ENCODE results near the gene LRPAP1. TPM values are rescaled to one million over a fixed set of nuclear protein-coding genes. Genes with fewer than 3 reads are reported as not detected.

Gene LRPAP1
- total RNA-seq, 1 experiment from 2014 or later, result 113 TPM

DNA sequence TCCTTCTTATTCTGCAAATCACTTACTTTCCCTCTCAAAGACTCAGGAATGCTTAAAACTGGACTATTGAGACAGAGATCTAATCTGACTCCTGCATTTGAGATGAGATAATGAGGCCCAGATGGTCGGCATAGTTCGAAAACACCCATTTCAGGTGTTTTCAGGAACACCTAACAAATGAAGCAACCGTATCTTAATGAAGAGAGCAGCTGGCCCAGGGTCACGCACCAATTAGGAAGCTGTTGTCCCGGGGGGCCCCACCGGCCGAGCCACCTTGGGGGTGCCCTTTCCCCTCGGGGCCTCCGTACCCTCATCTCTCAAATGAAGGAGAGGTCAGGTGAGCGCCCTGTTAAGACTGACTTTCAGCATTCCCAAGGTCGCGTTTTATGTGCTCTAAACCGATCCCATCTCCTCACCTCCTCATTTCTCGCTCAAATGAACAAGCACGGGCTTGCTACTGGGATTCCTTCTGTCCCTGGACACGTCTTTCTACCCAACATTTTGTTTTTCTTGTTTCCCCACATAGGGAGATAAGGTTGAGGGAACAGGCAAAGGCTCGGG is 824 bp downstream of the LRPAP1 start:
- no peak for DNase-seq (ENCODE audit: low read depth)

DNA sequence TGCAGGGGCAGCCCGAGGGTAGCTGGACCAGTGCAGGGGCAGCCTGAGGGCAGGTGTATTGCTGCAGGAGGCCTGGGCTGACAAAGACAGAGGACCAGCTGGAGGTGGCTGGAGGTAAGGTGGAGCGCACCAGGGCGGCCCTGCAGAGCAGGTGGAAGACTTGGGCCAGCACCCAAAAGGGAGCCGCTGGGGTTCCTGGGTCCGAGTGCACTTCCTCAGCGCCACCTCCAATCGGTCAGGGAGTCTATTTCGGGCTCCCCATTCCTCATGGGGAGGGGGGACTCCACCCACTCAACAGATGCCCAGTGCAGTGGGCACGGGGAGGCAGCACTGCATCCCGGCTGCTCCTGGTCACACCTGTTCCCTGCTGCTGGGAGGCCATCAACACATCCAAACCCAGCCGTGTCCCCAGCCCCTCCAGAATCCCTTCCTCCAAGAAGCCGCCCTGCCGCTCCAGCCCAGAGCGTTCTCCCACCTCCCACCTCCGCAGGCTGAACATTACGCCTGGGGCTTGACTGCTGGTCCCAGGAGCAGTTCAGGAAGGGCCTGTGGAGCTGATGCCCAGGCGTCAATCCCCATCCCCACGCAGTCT is 1.5 kb downstream of the LRPAP1 start:
- no peak for DNase-seq (ENCODE audit: low read depth)

DNA sequence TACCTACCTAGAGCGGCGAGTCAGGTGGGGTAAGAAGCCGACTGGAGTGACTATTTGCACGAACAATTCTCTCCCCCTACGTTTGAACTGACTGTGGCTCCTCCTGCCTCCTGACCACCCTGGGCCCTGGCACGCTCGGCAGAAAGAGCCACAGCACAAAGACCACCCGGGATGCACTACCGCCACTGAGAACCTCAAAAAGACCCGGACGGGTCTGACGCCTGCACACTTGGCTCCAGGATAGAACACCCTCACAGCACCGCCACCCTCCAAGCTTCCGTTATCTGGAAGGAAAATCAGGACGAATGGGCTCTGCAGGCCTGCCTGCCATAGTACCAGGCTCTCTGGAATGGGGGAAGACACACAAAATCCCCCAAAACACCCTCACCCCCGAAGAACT is 2.2 kb downstream of the LRPAP1 start:
- no peak for DNase-seq (ENCODE audit: low read depth)

DNA sequence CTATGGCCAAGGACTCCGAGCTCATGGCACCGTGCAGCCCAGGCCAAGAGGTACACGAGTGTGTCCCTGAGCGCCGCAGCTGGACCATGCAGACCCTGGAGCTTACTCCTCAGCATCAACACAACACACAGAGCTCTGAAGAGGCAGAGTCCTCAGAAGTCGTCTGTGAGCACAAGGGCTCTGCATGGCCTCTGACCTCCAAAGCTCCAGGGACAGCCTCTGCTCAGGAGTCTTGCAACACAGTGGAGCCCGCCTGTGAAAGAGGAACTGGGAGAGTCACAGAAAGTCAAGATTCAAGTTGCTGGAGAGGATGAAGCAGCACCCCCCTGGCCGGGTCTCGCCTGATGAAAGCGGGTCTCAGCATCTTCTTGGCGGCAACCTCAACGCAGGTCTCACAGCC is 2.9 kb downstream of the LRPAP1 start:
- no peak for DNase-seq (ENCODE audit: low read depth)

DNA sequence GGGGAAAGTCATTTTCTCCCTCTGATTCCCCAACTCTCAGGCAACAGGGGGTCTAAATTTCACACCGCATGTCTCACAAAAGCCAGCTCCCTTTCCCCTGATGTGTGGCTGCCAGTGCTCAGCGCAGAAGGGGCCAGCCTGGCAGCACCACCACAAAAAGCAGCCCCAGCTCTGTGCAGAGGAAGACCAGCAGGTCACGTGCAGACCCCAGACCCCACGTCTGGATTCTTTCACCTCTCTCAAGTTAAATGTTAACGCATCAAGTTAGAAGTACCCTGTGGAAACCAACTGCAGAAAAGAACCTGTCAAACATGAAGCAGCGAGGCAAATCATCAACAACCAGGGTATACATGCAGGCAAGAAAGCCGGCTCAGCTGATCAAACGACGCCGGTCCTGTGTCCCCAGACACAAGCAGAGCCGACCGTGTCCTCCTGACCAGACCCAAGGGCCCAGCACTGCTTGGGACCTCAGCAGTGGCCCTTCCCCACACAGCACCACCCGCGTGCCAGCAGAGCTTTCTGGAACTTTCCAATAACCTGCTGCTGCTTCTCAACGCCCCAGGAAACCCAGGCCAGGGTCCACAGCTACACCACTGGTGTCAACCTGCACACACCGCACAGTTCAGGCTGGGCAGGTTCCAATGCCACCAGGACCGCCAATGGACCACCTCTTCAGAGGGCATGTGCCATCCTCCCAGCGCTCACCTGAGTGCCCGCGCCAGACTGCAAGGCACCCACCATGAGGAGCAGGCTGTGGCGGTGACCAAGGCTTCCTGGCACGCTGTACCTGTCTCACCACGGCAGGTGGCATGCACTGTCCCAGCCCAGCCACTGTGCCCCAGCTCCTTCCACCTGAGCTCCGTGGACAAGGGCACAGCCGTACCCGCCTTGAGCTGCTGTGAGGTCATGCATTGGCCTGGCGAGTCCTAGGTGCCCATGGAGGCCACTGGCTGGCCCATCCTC is 4.0 kb downstream of the LRPAP1 start:
- DNase-seq (ENCODE audit: low read depth), result no peak

DNA sequence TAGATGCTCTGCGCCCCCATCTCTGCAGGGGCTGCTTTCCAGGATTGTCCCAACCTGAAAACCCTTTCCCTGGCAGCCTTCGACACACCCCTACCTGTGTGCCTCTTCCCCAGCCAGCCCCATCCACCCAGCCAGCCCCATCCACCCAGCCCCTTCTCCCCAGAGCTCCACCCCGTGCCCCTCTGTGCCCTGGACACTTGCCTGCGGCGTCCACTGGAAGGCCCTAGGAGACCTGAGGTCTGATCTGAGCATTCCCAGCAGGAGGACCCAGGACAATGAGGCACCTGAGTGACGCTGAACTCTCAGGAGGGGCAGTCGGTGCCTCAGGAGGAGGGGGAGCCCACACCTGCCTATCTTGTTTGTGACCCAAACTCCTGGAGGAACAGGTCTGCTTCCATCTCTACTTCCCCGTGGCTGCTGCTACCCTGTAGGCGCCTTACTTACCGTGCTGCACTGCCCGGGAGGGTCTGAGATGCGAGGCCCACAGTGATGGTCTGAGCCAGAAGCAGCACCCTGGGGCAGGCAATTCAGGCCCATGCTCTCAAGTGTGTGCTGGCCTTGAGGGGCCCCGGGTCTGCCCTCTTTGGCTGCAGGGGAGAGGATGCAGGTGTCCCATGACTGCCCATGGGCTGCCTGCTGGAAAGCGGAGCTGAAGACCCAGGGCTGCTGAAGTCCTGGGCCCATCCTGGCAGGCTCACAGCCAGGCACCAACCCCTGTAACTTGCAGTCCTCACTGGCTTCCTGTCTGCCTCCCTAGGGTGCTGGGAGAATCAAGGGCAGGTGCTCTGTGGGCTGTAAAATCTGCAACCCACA is 4.9 kb downstream of the LRPAP1 start:
- no peak for DNase-seq (ENCODE audit: low read depth)

DNA sequence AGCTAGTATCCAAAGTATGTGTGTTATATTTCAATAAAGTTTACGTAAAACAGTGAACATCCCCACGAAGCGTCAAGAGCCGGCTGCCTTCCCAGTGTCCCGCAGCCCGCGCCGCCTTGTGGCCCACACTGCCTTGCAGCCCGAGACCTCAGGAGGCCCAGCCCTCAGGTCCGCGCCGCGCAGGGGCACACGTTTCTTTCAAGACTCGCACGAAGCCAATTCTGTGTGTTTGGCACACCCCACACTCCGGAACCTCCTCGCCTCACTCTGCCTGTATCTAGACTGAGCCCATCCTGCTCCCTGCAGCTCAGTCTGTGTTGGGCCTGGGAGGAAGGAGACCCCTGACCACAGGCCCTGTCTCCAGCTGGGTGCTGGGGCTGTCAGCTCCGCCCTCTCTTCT is 5.8 kb downstream of the LRPAP1 start:
- DNase-seq (ENCODE audit: low read depth), result no peak

DNA sequence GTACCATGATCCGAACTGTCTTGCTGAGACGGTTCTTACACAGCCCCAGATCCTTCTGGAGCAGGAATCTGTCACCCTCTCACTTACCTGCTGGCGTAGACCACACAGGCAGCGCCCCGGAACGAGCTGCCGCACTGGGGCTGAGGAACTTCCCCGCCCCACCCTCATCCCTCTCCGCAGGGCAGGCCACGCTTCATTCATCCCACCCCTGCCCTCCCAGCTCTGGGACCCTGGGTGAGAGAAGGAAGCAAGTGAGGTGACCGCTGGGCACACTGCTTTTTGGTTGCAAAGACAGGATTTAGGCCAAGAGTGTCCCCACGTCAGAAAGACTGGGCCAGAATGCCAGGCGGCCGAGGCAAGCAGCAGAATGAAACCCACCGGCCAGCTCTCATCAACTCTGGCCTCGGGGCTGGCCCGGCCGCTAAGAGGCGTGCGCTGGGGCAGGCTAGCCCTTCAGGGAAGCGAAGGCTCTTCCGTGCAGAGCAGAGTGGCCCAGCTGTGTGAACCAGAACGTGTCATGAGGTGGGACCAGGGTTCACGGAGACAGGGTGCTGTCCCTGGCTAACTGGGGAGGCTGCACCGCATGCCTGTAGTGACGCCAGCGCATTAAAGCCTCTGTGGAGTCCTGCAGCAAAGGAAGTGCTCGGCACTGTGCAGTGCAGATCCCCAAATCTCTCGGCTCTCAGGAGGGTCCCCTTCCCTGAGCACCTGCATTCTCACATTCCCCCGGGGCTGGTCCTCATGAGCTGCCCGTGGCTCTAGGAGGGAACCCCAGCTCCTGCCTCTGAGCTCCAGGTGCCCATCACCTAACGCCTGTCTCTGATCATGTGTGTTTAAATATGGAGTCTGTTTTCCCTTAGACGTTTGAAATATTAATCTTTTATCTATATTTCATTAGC is 6.4 kb downstream of the LRPAP1 start:
- no peak for DNase-seq (ENCODE audit: low read depth)

DNA sequence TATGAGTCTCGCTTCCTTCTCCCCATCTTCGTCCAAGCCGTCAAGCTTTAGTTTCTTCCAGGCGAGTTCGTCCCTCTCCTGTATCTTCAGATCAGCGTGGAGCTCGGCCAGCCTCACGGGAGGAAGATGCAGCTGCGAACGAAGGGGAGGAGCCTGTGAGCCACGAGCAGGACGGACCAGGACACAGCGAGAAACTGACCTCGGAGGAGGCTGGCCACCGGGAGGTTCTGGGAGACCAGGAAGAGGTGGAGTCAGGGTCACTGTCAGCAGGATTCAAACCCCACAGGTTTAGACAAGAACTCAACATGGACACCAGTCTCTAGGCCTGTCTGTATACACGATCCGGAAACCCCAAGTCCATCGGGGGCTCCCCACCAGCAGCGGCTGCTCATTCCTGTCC is 7.3 kb downstream of the LRPAP1 start:
- DNase-seq (ENCODE audit: low read depth), result no peak

DNA sequence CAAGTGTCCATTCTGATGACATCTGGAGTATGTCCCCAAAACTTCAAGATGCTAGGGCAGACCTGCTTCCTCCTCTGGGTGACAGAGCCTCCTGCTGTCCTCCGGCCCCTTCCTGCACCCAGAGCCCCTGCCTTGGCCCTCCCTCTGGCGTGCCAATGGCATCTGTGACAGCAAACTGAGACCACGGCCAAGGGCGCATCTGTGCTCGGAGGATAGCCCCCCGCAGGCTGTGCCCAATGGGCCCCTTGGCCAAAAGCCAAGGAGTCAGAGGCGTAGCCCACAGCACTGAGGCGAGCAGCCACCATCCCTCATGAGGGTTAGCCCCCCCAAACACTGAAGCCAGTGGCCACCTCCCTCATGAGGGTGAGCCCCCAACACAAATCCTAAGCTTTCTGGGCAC is 7.9 kb downstream of the LRPAP1 start:
- DNase-seq (ENCODE audit: low read depth), result no peak

DNA sequence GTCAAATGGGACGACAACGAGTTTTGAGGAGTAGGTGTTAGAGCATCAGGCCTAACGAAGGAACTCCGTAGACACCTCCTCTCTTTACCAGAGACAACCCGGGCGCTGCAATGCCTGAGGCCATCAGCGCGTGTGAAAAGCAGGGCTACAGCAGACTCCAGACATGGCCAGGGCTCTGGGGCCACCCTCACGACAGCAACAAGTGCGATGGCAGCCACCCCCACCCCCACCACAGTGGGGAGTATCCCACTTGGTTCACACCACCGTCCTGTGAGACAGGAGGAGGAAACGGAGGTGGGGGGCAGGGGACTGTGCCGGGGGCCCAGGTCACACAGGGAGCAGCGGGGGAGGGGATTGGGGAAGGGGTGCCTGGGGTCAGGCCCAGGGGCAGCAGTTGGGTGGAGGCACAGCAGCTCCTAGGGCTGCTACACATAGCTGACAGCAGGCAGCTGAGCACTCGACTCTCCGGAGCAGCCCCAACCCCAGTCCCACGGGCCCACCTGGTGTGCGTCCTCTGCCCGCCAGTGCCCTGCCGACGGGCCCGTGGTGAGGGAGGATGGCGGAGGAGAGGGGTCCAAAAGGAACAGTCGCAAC is 8.5 kb downstream of the LRPAP1 start:
- no peak for DNase-seq (ENCODE audit: low read depth)

DNA sequence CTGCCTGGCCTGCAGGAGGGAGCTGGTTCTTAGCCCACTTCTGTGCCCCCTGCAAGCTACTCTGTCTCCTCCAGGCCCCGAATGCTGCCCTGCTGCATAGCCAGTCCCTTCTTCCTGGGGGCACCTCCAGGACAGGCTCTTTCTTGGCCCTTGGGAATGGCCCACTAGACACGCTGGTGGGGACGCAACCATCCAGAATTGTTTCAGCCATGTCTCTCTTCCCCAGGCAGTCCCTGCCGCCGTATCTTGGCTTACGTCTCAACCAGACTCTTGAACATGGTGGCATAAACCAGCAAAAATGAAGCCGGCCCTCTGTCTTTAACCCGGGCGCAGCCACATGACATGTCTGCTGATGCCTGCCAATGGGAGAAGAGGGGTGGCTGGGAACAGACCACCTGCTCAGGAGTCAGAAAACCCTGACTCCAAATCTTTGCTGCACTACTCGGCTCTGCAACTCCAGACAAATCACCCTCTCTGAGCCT is 9.0 kb downstream of the LRPAP1 start:
- DNase-seq (ENCODE audit: low read depth), result no peak

DNA sequence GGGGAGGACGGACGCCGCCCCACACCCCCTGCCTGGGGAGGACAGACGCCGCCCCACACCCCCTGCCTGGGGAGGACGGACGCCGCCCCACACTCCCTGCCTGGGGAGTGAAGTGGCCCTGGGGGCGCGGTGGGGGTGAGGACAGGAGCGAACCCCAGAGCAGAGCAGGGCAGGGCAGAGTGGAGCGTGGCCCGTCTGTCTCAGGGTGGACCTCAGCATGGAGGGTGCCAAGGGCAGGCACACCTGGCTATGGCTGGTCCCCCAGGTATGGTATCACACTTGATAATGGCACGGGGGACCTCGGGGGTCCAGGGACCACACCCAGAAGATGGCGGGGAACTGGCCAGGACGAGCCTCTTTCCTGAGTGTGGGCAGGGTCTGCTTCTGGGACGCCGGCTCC is 9.6 kb downstream of the LRPAP1 start:
- no peak for DNase-seq (ENCODE audit: low read depth)

DNA sequence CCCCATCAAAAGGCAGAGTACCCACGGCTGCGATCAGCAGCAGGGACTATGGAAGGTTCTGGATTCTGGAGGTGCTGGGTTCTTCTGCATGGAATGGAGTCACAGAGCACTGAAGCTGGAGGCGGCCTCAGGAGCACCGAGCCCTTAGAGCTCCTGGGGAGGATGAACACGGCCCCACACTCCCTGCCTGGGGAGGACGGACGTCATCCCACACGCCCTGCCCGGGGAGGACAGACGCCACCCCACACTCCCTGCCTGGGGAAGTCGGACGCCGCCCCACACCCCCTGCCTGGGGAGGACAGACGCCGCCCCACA is 9.9 kb downstream of the LRPAP1 start:
- DNase-seq (ENCODE audit: low read depth), result no peak

DNA sequence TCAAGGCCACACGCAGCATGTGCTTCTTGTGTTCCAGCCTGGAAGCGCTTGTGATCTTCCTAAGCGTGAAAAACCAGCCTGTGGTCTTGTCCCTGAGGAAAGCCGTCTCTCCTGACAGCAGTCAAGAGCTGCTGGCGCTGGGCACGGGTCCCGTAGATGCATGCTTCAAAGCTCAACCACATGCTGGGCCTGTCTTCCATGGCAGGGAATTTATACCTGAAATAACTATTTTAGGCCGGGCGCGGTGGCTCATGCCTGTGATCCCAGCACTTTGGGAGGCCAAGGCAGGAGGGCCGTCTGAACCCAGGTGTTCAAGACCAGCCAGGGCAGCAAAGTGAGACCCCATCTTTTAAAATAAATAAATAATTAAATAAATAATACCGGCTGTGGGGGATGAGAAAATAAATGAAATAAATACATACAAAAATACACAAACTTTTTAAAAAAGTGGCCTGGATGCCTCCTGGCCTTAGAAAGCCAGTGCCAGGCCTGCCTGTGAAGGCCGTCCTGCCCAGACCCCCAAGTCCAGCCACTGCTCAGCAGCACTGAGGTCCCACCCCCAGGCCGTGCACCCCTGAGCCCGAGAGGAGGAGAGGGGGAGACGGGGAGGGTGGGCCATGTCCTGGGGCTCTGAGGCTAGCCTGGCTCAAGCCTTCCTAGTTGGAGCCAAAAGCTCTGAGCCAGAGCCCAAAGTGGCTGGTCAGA is 10.4 kb downstream of the LRPAP1 start:
- no peak for DNase-seq (ENCODE audit: low read depth)

DNA sequence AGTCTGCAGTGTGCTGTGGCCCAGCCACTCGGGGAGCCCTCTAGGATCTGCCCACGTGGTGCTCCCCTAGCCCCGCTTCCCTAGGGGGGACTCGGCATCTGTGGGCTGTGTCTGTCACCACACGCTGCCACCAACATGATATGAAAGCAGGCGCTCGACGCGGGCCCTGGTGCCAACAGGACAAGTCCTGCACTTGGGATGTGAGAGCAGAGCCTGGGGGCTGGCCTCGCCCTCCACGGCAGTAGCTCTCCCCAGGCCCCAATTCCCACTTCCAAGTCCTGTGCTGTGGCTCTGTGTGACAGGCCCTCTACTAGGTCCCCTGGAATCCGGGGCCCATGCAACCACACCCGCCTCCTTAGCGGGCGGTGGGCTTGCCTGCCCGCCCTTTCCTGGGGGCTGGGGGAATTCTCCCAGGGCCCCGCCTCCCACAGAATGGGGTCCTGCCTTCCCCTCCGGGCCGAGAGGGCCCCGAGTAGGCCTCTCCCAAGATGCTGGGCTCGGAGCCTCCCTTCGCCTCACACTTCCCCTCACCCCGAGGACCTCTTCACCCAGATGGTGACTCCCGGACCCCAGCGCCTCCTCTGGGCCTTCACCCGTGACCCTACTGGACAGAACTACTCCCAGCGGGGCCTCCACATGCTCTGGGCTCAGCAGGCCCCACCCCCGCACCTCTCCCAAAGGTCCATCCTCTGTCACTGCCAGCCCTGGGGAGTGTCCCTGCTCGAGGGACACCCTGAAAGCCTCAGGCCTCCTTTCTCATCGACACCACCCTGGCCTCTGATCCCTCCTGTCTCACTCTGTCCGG is 11.2 kb downstream of the LRPAP1 start:
- no peak for DNase-seq (ENCODE audit: low read depth)

DNA sequence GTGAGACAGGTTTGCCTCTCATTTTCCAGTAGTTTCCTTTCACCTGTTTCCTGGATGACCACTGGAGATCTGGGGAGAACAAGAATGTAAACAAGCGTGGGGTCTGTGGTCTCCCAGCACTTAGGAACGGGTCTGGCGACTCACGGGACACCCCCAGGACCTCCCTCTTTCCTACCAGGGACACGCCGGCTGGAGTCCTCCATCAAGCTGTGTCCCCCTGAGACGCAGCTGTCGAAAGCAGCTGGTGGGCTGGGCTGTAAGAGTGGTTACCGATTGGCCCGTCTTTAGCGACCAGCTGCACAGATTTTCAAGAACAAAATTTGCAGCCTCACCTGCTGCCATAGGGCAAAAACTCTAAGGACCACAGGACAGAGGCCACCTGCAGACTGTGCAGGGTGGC is 11.9 kb downstream of the LRPAP1 start:
- no peak for DNase-seq (ENCODE audit: low read depth)

DNA sequence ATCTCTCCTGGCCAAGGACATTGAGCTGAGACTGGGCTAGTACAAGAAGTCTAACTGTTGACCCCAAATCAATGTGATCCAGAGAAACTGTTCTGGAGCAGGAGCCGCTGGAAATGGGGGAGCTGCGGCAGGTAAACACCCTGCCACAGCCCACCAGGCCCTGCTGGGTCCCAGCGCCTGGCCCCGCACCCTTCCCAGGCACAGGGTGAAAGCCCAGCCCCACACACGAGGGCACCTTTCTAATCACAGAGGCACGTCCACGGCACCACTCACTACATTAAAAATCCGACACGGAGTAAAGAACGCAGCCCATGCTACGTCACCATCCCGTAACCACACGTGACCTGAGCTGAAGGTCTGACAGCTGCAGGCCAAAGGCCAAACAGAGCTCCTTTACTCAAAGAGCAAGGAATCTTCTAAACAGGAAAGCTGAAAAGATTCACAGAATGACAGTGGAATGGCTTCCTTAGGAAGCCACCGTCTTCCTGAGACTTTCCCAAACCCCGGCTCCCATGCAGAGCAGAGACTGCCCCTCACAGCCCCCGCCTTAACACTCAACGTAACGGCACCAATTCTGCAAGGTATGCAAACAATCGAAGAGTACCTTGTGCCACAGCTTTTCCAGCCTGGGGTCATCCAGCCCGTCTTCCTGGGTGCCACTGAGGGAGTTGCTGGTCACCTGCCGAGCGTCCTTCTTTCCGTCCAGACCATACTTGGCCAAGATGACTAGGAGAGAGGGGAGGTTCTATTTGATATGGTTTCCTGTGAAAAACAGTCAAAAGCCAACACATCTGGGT is 12.6 kb downstream of the LRPAP1 start:
- DNase-seq (ENCODE audit: low read depth), result no peak

Measured in Daoy (cell line).